K562 (cell line): Measurements from ENCODE around the gene FRMPD1. TPM values are rescaled to one million over a fixed set of nuclear protein-coding genes. Genes with fewer than 3 reads are reported as not detected.
A peak's percentile ranks its signal among the peaks of the same experiment; 100 is the strongest.

Experiments
- C11orf30 ChIP-seq: fragments of 450-650 bp; IDR thresholded peaks from 2 replicates; pipeline ENCODE4 v1.6.1; 2016; ENCODE audit warnings: low read depth, mild to moderate bottlenecking
- CBX1 ChIP-seq: sonication (generic); IDR thresholded peaks from 2 replicates; pipeline ENCODE4 v1.6.1; 2016; ENCODE audit warnings: antibody characterized with exemption, low read depth, mild to moderate bottlenecking
- CHAMP1 ChIP-seq: fragments of 450-650 bp; IDR thresholded peaks from 2 replicates; pipeline ENCODE4 v1.6.1; 2016; ENCODE audit warnings: mild to moderate bottlenecking
- MTA3 ChIP-seq: fragments of 450-650 bp; formaldehyde crosslinking; IDR thresholded peaks from 2 replicates; pipeline ENCODE4 v1.6.1; 2017; ENCODE audit warnings: mild to moderate bottlenecking, borderline replicate concordance
- NR4A1 ChIP-seq, 2 experiments: fragments of 250-450 bp in 1 of 2; fragments of 450-650 bp in 1 of 2; sonication (Bioruptor Pico) in 1 of 2; IDR thresholded peaks; 2 replicates each; pipeline versions ENCODE4 v1.4.0 to v1.6.1; 2016 to 2020; ENCODE audit warnings: mild to moderate bottlenecking in 2 of 2, missing compliant biosample characterization in 1 of 2, missing genetic modification characterization in 1 of 2, moderate library complexity in 1 of 2
- PCBP2 ChIP-seq: fragments of 200-400 bp; formaldehyde crosslinking; IDR thresholded peaks from 2 replicates; pipeline ENCODE4 v1.6.1; 2018; ENCODE audit warnings: low read length, low read depth, mild to moderate bottlenecking, moderate library complexity; ENCODE audit not compliant: poor library complexity, severe bottlenecking
- RCOR1 ChIP-seq, 2 experiments: IDR thresholded peaks; 2 replicates each; pipeline ENCODE4 v1.6.1; 2012; ENCODE audit warnings: low read depth in 2 of 2, low read length in 2 of 2, borderline replicate concordance in 1 of 2, improper control_type of control experiment in 1 of 2
- YY1 ChIP-seq, 3 experiments: IDR thresholded peaks; 2 replicates each; pipeline ENCODE4 v1.6.1; 2011; ENCODE audit warnings: low read length in 2 of 3, mild to moderate bottlenecking in 2 of 3, moderate library complexity in 2 of 3, borderline replicate concordance in 1 of 3, control low read depth in 1 of 3, low read depth in 1 of 3; ENCODE audit not compliant: insufficient read depth in 3 of 3, insufficient replicate concordance in 2 of 3, control insufficient read depth in 1 of 3, insufficient read length in 1 of 3; ENCODE audit errors: extremely low read depth in 1 of 3
- ZZZ3 ChIP-seq: fragments of 450-650 bp; IDR thresholded peaks from 2 replicates; pipeline ENCODE4 v1.6.1; 2016; ENCODE audit warnings: antibody characterized with exemption, mild to moderate bottlenecking, moderate library complexity
- polyA plus RNA-seq, 8 experiments: library from polyadenylated mRNA; depleted of rRNA in 4 of 8; stranded (reverse) in 5 of 8; unstranded in 3 of 8; fragments of >200 nt; fragmentation: Nextera tagmentation in 2 of 8; fragmentation: Illumina TruSeq in 1 of 8; extraction: Ambion mirVana in 2 of 8; extraction: Trizol in 1 of 8; gene quantifications; 2 replicates each; pipeline versions ENCODE4 v1.2.1 to v1.2.3, GENCODE V29; 2011 to 2014; ENCODE audit warnings: inconsistent platforms in 1 of 8, missing spikeins in 1 of 8
- total RNA-seq, 7 experiments: library from RNA; depleted of rRNA in 6 of 7; stranded (reverse); fragments of >200 nt in 6 of 7; fragmentation: Illumina TruSeq in 2 of 7; extraction: Trizol in 2 of 7; gene quantifications; 2 replicates each; pipeline versions ENCODE4 v1.2.1 to v1.2.3, GENCODE V29; 2011 to 2021; ENCODE audit warnings: low replicate concordance in 1 of 7

Gene FRMPD1
- total and polyA plus RNA-seq, 9 of the 15 experiments (the other 6 are each of a cell fraction or from before 2014, with no cell fraction given) = not detected

GRCh38 chr9:37787059-37787458 is 136.3 kb downstream of the FRMPD1 start (continued):
- TF ChIP-seq CBX1 (peak; percentile 49; the same call in 1 of the 2 replicates), YY1 (IDR thresholded peaks at IDR 0.05; ENCODE audit: borderline replicate concordance in 1 of 3, control insufficient read depth in 1 of 3, extremely low read depth in 1 of 3, insufficient read depth in 3 of 3, insufficient read length in 1 of 3, insufficient replicate concordance in 2 of 3, low read depth in 1 of 3, low read length in 2 of 3) (no peak), RCOR1 (IDR thresholded peaks at IDR 0.05; ENCODE audit: borderline replicate concordance in 1 of 2, low read depth in 2 of 2, low read length in 2 of 2) (no peak), ZZZ3 (no peak), C11orf30 (no peak), CHAMP1 (peak; percentile 26; the same call in 1 of the 2 replicates), MTA3 (no peak), NR4A1 (CRISPR knock-in tag; IDR thresholded peaks at IDR 0.05) (no peak), NR4A1 (tag; IDR thresholded peaks at IDR 0.05) (no peak), PCBP2 (no peak)
- TF ChIP-seq, all 486 proteins: peak for 5
